Spleen (tissue), 11 donors: ENCODE measurements around the gene ZBTB17. TPM values are rescaled to one million over a fixed set of nuclear protein-coding genes. Genes with fewer than 3 reads are reported as not detected.

ENCODE experiments used
- DNase-seq: peaks from one replicate; pipeline ENCODE4 v3.0.0-alpha.2; 2020
- H3K27ac ChIP-seq, 8 donors: fragments of 200-600 bp; sonication (generic) in 7 of 8; 1 replicate in 4 of 8; 2 replicates in 4 of 8; pipeline versions ENCODE4 v1.5.0 to v1.8.0; 2016 to 2021; ENCODE audit warnings: inconsistent platforms in 4 of 8, mild to moderate bottlenecking in 4 of 8, moderate library complexity in 1 of 8
- H3K27me3 ChIP-seq, 7 donors: fragments of 200-600 bp; sonication (generic) in 6 of 7; replicated peaks in 1 of 7; 1 replicate in 4 of 7; 2 replicates in 3 of 7; pipeline versions ENCODE4 v1.5.0 to v1.8.0; 2016 to 2021; ENCODE audit warnings: inconsistent platforms in 3 of 7, mild to moderate bottlenecking in 1 of 7
- H3K36me3 ChIP-seq, 6 donors: fragments of 200-600 bp; sonication (generic) in 5 of 6; 1 replicate in 4 of 6; 2 replicates in 2 of 6; pipeline versions ENCODE4 v1.5.0 to v1.8.0; 2016 to 2021; ENCODE audit warnings: inconsistent platforms in 2 of 6
- H3K4me1 ChIP-seq, 6 donors: fragments of 200-600 bp; sonication (generic) in 5 of 6; 1 replicate in 3 of 6; 2 replicates in 3 of 6; pipeline versions ENCODE4 v1.5.0 to v1.8.0; 2016 to 2021; ENCODE audit warnings: inconsistent platforms in 3 of 6
- H3K4me3 ChIP-seq, 8 donors: fragments of 200-600 bp; sonication (generic) in 7 of 8; 1 replicate in 4 of 8; 2 replicates in 4 of 8; pipeline versions ENCODE4 v1.5.0 to v1.8.0; 2016 to 2021; ENCODE audit warnings: inconsistent platforms in 4 of 8, mild to moderate bottlenecking in 4 of 8, moderate library complexity in 2 of 8
- H3K9me3 ChIP-seq, 8 donors: fragments of 200-600 bp; sonication (generic) in 7 of 8; 1 replicate in 4 of 8; 2 replicates in 4 of 8; pipeline versions ENCODE4 v1.5.0 to v1.8.0; 2016 to 2021; ENCODE audit warnings: inconsistent platforms in 4 of 8
- POLR2A ChIP-seq, 3 donors: fragments of 450-650 bp; IDR thresholded peaks; one replicate each; pipeline ENCODE4 v1.5.1; 2017; ENCODE audit warnings: antibody characterized with exemption in 3 of 3, mild to moderate bottlenecking in 1 of 3
- POLR2AphosphoS5 ChIP-seq, 3 donors: sonication (generic); formaldehyde crosslinking; IDR thresholded peaks; one replicate each; pipeline ENCODE4 v1.5.1; 2017; ENCODE audit warnings: antibody characterized with exemption in 3 of 3
- WGBS, 5 donors: extraction: QIAGEN DNeasy Blood & Tissue Kit in 3 of 5; methylation state at CpG; one replicate each; pipeline versions ENCODE4 v1.1.5 to v1.1.7; 2013 to 2018; 5-methylcytosine and 5-hydroxymethylcytosine counted together
- intact Hi-C: fragments of 100-400 bp; cut with DNase I; formaldehyde crosslinking; loops from one replicate; pipeline ENCODE4 v1.15.0; 2023; ENCODE audit warnings: low total_unique reads
- polyA plus RNA-seq, 3 donors: library from polyadenylated mRNA; stranded (reverse); fragments of 200-250 nt; gene quantifications; one replicate each; pipeline ENCODE4 v1.2.1, GENCODE V29; 2013
- total RNA-seq, 7 donors: library from RNA; depleted of rRNA in 3 of 7; stranded (reverse); fragments of >200 nt in 3 of 7; fragmentation: NEBNext Ultra II Directional in 4 of 7; extraction: Animal tissue kit (Norgen Biotek cat#: 25700) in 4 of 7; gene quantifications; one replicate each; pipeline versions ENCODE4 v1.1.0 to v1.2.1, GENCODE V29; 2016 to 2021
- TF ChIP-seq, protein P1 (sequence below), 11 experiments: fragments of 200-600 bp in 7 of 11; fragments of 450-650 bp in 4 of 11; sonication (generic) in 4 of 11; IDR thresholded peaks in 8 of 11; conservative IDR thresholded peaks in 3 of 11; 1 replicate in 7 of 11; 2 replicates in 4 of 11; pipeline versions ENCODE4 v1.4.0 to v1.8.0; 2016 to 2021; ENCODE audit warnings: antibody characterized with exemption in 11 of 11, inconsistent platforms in 4 of 11, mild to moderate bottlenecking in 1 of 11
- donor health status: healthy with polysubstance abuse.
- donor health status: DM: no; HTN: no; CAD: no; lungs with moderate emphysema.
- donor health status: DM: no; HTN: no; CAD: no.
- donor health status: Bipolar disorder and iron deficiency.
- donor health status: healthy.
- donor health status: DM: no; HTN: no; CAD: no.
- donor health status: DM: yes; HTN: yes; CAD: no.

Gene ZBTB17
- total and polyA plus RNA-seq, 10 donors: 36.8 to 139 (median 53.4) TPM

GRCh38 chr1:15947382-15948090, 28.4 kb downstream of the ZBTB17 start:
- Histone ChIP-seq H3K9me3 (no peaks in the 10 kb centered on the region), H3K36me3 (peaks cover 3 to 65% (median 54%) of the 10 kb centered on the region in 6 donors), H3K27ac (peak overlapping the region in 5 of 8 donors; percentile 81 to 91 (median 86)), H3K4me1 (peaks cover 38 to 67% (median 53%) of the 10 kb centered on the region in 6 donors), H3K27me3 (no peaks in the 10 kb centered on the region), H3K4me3 (no peak overlapping the region)
- DNase-seq: no peak
- intact Hi-C loops: no loop called here
- 78 to 90% (median 79%) methylated on average over 9 to 10 of the region's 10 CpGs for WGBS, 5 donors
- no peak for TF ChIP-seq POLR2AphosphoS5 (IDR thresholded peaks at IDR 0.05)
- TF ChIP-seq POLR2A (IDR thresholded peaks at IDR 0.05): no peak
- TF ChIP-seq, protein P1, sequence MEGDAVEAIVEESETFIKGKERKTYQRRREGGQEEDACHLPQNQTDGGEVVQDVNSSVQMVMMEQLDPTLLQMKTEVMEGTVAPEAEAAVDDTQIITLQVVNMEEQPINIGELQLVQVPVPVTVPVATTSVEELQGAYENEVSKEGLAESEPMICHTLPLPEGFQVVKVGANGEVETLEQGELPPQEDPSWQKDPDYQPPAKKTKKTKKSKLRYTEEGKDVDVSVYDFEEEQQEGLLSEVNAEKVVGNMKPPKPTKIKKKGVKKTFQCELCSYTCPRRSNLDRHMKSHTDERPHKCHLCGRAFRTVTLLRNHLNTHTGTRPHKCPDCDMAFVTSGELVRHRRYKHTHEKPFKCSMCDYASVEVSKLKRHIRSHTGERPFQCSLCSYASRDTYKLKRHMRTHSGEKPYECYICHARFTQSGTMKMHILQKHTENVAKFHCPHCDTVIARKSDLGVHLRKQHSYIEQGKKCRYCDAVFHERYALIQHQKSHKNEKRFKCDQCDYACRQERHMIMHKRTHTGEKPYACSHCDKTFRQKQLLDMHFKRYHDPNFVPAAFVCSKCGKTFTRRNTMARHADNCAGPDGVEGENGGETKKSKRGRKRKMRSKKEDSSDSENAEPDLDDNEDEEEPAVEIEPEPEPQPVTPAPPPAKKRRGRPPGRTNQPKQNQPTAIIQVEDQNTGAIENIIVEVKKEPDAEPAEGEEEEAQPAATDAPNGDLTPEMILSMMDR (IDR thresholded peaks at IDR 0.05 in 8 of 11, conservative IDR thresholded peaks at IDR 0.05 in 3 of 11): no peak

GRCh38 chr1:15946571-15947381, 29.1 kb downstream of the ZBTB17 start:
- Histone ChIP-seq H3K36me3 (peaks cover 3 to 68% (median 61%) of the 10 kb centered on the region in 6 donors), H3K9me3 (no peaks in the 10 kb centered on the region), H3K27ac (peak overlapping the region in 1 of 8 donors; percentile 90), H3K4me3 (no peak overlapping the region), H3K4me1 (peaks cover 33 to 67% (median 49%) of the 10 kb centered on the region in 6 donors), H3K27me3 (no peaks in the 10 kb centered on the region)
- WGBS, 5 donors: 87 to 92% (median 88%) methylated on average over 11 to 18 of the region's 18 CpGs
- peak; percentile 64 for DNase-seq
- TF ChIP-seq, protein P1 (IDR thresholded peaks at IDR 0.05 in 8 of 11, conservative IDR thresholded peaks at IDR 0.05 in 3 of 11): no peak
- TF ChIP-seq POLR2AphosphoS5 (IDR thresholded peaks at IDR 0.05): peak in 1 of 3 donors; percentile 35
- TF ChIP-seq POLR2A (IDR thresholded peaks at IDR 0.05): no peak
- intact Hi-C loops: no loop called here

GRCh38 chr1:15945832-15946448, 30.0 kb downstream of the ZBTB17 start:
- peak; percentile 65 for DNase-seq
- Histone ChIP-seq H3K4me1 (peaks cover 26 to 61% (median 41%) of the 10 kb centered on the region in 6 donors), H3K9me3 (no peaks in the 10 kb centered on the region), H3K4me3 (no peak overlapping the region), H3K27ac (peak overlapping the region in 1 of 8 donors; percentile 14), H3K27me3 (no peaks in the 10 kb centered on the region), H3K36me3 (peaks cover 5 to 77% (median 70%) of the 10 kb centered on the region in 6 donors)
- peak in 2 of 3 donors; percentile 10 to 36 for TF ChIP-seq POLR2AphosphoS5 (IDR thresholded peaks at IDR 0.05)
- no peak for TF ChIP-seq POLR2A (IDR thresholded peaks at IDR 0.05)
- intact Hi-C loops: no loop called here
- 92 to 99% (median 95%) methylated on average over 5 to 17 of the region's 17 CpGs for WGBS, 5 donors

GRCh38 chr1:15945011-15945831, 30.7 kb downstream of the ZBTB17 start:
- H3K27ac ChIP-seq: no peak overlapping the region
- H3K27me3 ChIP-seq: no peaks in the 10 kb centered on the region
- no peak for DNase-seq
- no peak overlapping the region for H3K4me3 ChIP-seq
- intact Hi-C loops: no loop called here
- H3K4me1 ChIP-seq: peaks cover 19 to 61% (median 33%) of the 10 kb centered on the region in 6 donors
- no peaks in the 10 kb centered on the region for H3K9me3 ChIP-seq
- H3K36me3 ChIP-seq: peaks cover 5 to 84% (median 77%) of the 10 kb centered on the region in 6 donors
- WGBS, 5 donors: 85 to 92% (median 90%) methylated on average over 26 to 39 of the region's 39 CpGs
- no peak for TF ChIP-seq POLR2A (IDR thresholded peaks at IDR 0.05)
- TF ChIP-seq, protein P1 (IDR thresholded peaks at IDR 0.05 in 8 of 11, conservative IDR thresholded peaks at IDR 0.05 in 3 of 11): no peak
- no peak for TF ChIP-seq POLR2AphosphoS5 (IDR thresholded peaks at IDR 0.05)
